ENCODE results near the gene CAPZA1.

- TF ChIP-seq CTCF (IDR thresholded peaks at IDR 0.05): no peak
- no peak for TF ChIP-seq POLR2AphosphoS5 (IDR thresholded peaks at IDR 0.05)
- no peak for TF ChIP-seq POLR2A (IDR thresholded peaks at IDR 0.05)
These were observed 91.0 kb downstream of the CAPZA1 start for GRCh38 chr1:112710586-112710985.
